HEK293T (cell line): ENCODE data around the gene RPAP2.

Source experiments
- PKNOX1 ChIP-seq: fragments of 450-650 bp; IDR thresholded peaks from 2 replicates; pipeline ENCODE4 v1.6.1; 2016
- SP1 ChIP-seq: fragments of 450-650 bp; IDR thresholded peaks from 2 replicates; pipeline ENCODE4 v1.6.1; 2017

DNA sequence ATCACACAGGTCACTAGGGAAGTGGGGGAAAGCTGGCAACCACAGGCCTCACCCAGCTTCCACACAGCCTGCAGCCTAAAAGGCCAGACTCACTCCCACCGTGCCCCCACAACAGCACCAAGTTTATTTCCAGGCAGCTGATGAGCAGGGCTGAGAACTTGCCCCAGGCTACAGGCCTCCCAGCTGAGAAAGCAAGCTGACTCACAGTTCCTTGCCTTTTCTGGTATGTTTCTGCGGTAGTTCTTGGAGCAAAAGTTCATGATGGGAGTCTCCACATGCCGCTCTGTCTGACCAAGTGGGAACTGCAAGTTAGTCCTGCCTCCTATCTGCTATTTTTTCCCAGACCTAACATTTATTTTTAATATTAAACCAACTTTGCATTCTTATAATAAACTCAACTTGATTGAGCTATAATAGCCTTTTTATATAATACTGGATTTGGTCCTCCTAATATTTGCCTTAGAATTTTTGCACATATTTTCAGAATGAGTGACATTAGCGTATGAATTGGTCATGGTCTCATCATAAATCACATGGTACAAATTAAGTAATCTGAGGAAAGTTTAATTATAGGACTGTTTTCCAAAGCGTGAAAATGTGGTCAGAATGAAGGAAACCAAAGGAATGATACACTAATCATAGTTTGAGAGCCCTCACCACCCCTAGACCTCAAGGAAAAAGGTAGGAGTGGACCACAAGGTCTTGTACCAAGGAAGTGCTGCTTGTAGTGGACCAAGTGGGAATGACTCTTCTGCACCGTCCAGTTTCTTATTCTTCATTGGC, 30.7 kb downstream of the RPAP2 start:
- TF ChIP-seq SP1 = no peak
- TF ChIP-seq PKNOX1 = no peak
